ENCODE data around the gene CDH13. TPM values are rescaled to one million over a fixed set of nuclear protein-coding genes. Genes with fewer than 3 reads are reported as not detected.

Gene CDH13
- total and polyA plus RNA-seq, 8 donors: 0.12 to 21.4 (median 1.7) TPM; not detected in 1

DNA sequence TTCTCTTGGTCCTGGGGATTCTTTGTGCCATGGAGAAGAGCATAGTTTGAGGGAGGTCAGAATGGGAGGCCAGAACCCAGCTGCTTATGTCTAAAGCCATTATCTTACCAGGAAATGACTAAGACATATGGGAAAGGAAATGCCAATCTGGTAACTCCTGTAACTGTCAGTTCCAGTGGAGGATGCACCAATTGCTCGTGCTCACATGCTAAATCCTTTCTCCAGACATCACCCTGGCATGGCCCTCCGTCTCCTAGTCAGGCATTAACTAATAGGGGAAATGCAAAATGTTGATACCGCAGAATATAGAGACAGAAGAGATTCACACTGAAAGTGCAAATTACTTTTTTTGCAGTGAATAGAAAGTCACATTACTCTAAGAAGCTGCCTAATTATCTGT, 925.5 kb downstream of the CDH13 start:
- Histone ChIP-seq H3K4me1 (no peaks in the 10 kb centered on the region), H3K4me3 (no peak overlapping the region), H3K36me3 (no peaks in the 10 kb centered on the region), H3K9me3 (peaks cover 0 to 8% (median 2%) of the 10 kb centered on the region in 4 donors), H3K27me3 (peaks cover 0 to 5% (median 0%) of the 10 kb centered on the region in 3 donors), H3K27ac (no peak overlapping the region)
- 62 to 75% (median 71%) methylated on average over 3 of the region's 3 CpGs for WGBS, 5 donors
- intact Hi-C loops (cut with DNase I; ENCODE audit: low total_unique reads): no loop called here
- TF ChIP-seq POLR2AphosphoS5 (IDR thresholded peaks at IDR 0.05) (no peak), EP300 (IDR thresholded peaks at IDR 0.05) (no peak), POLR2A (IDR thresholded peaks at IDR 0.05) (no peak), CTCF (IDR thresholded peaks at IDR 0.05) (no peak)
- DNase-seq: no peak

- Histone ChIP-seq H3K9me3 (peaks cover 0 to 4% (median 0%) of the 10 kb centered on the region in 4 donors), H3K27ac (no peak overlapping the region), H3K4me1 (no peaks in the 10 kb centered on the region), H3K27me3 (peaks cover 0 to 11% (median 0%) of the 10 kb centered on the region in 3 donors), H3K36me3 (no peaks in the 10 kb centered on the region), H3K4me3 (no peak overlapping the region)
- DNase-seq: no peak
- intact Hi-C loops (cut with DNase I; ENCODE audit: low total_unique reads): no loop called here
- no peak for TF ChIP-seq EP300 (IDR thresholded peaks at IDR 0.05)
- no peak for TF ChIP-seq POLR2A (IDR thresholded peaks at IDR 0.05)
- no peak for TF ChIP-seq POLR2AphosphoS5 (IDR thresholded peaks at IDR 0.05)
- TF ChIP-seq CTCF (IDR thresholded peaks at IDR 0.05): no peak
- WGBS, 5 donors: 81 to 96% (median 84%) methylated on average over 8 to 10 of the region's 10 CpGs
These were observed 926.2 kb downstream of the CDH13 start for GRCh38 chr16:83552930-83553329.

- Histone ChIP-seq H3K4me1 (no peaks in the 10 kb centered on the region), H3K27me3 (peaks cover 0 to 12% (median 0%) of the 10 kb centered on the region in 3 donors), H3K9me3 (no peaks in the 10 kb centered on the region), H3K36me3 (no peaks in the 10 kb centered on the region), H3K27ac (no peak overlapping the region), H3K4me3 (no peak overlapping the region)
- 38 to 65% (median 49%) methylated on average over 3 of the region's 3 CpGs for WGBS, 5 donors
- intact Hi-C loops (cut with DNase I; ENCODE audit: low total_unique reads): no loop called here
- DNase-seq: no peak
- TF ChIP-seq POLR2A (IDR thresholded peaks at IDR 0.05) (no peak), CTCF (IDR thresholded peaks at IDR 0.05) (no peak), EP300 (IDR thresholded peaks at IDR 0.05) (no peak), POLR2AphosphoS5 (IDR thresholded peaks at IDR 0.05) (no peak)
These were observed 927.3 kb downstream of the CDH13 start for GRCh38 chr16:83554096-83554495.

- WGBS, 5 donors: 73 to 96% (median 88%) methylated on average over 1 of the region's 1 CpG
- Histone ChIP-seq H3K27ac (no peak overlapping the region), H3K4me1 (no peaks in the 10 kb centered on the region), H3K36me3 (no peaks in the 10 kb centered on the region), H3K27me3 (peaks cover 0 to 12% (median 0%) of the 10 kb centered on the region in 3 donors), H3K9me3 (no peaks in the 10 kb centered on the region), H3K4me3 (no peak overlapping the region)
- DNase-seq: no peak
- intact Hi-C loops (cut with DNase I; ENCODE audit: low total_unique reads): no loop called here
- TF ChIP-seq CTCF (IDR thresholded peaks at IDR 0.05) (no peak), POLR2A (IDR thresholded peaks at IDR 0.05) (no peak), EP300 (IDR thresholded peaks at IDR 0.05) (no peak), POLR2AphosphoS5 (IDR thresholded peaks at IDR 0.05) (no peak)
These were observed 927.8 kb downstream of the CDH13 start for GRCh38 chr16:83554540-83554939.
